ENCODE results near the gene ASPDH.
"Not testable (repeated sequence)": the region's sequence is repeated elsewhere in the genome, so short reads cannot be mapped to it uniquely, and the experiment has no call there.

Gene ASPDH

GRCh38 chr19:50528052-50528451, 14.3 kb upstream of the ASPDH start:
- peaks cover 25% of the 10 kb centered on the region for H3K9me3 ChIP-seq (ENCODE audit: control insufficient read depth, insufficient read depth, low read length)
- not testable (repeated sequence) for H3K27me3 ChIP-seq (ENCODE audit: control insufficient read depth, insufficient read depth, low read length); H3K27ac ChIP-seq (ENCODE audit: low read length); H3K4me3 ChIP-seq (ENCODE audit: low read length); H3K4me1 ChIP-seq (ENCODE audit: control insufficient read depth, insufficient read depth, low read length); H3K36me3 ChIP-seq (ENCODE audit: control insufficient read depth, insufficient read depth, low read length); DNase-seq (ENCODE audit: low read depth, low spot score)
- no CpG with 5 or more reads among the region's 3 CpGs for WGBS (ENCODE audit: insufficient coverage, insufficient read length)

GRCh38 chr19:50522881-50523280, 9.2 kb upstream of the ASPDH start:
- no peaks in the 10 kb centered on the region; the same call in 1 of the 2 replicates for H3K36me3 ChIP-seq (ENCODE audit: control insufficient read depth, insufficient read depth, low read length)
- H3K27ac ChIP-seq (ENCODE audit: low read length), result no peak overlapping the region
- H3K4me3 ChIP-seq (ENCODE audit: low read length), result no peak overlapping the region
- no peak for DNase-seq (ENCODE audit: low read depth, low spot score)
- no peaks in the 10 kb centered on the region for H3K4me1 ChIP-seq (ENCODE audit: control insufficient read depth, insufficient read depth, low read length)
- no peaks in the 10 kb centered on the region for H3K27me3 ChIP-seq (ENCODE audit: control insufficient read depth, insufficient read depth, low read length)
- H3K9me3 ChIP-seq (ENCODE audit: control insufficient read depth, insufficient read depth, low read length), result peaks cover 13% of the 10 kb centered on the region
- no CpG with 5 or more reads among the region's 10 CpGs for WGBS (ENCODE audit: insufficient coverage, insufficient read length)

- no peaks in the 10 kb centered on the region for H3K27me3 ChIP-seq (ENCODE audit: control insufficient read depth, insufficient read depth, low read length)
- DNase-seq (ENCODE audit: low read depth, low spot score), result no peak
- H3K36me3 ChIP-seq (ENCODE audit: control insufficient read depth, insufficient read depth, low read length), result no peaks in the 10 kb centered on the region; the same call in 1 of the 2 replicates
- H3K4me1 ChIP-seq (ENCODE audit: control insufficient read depth, insufficient read depth, low read length), result no peaks in the 10 kb centered on the region
- H3K4me3 ChIP-seq (ENCODE audit: low read length), result no peak overlapping the region
- peaks cover 13% of the 10 kb centered on the region for H3K9me3 ChIP-seq (ENCODE audit: control insufficient read depth, insufficient read depth, low read length)
- no CpG with 5 or more reads among the region's 17 CpGs for WGBS (ENCODE audit: insufficient coverage, insufficient read length)
- no peak overlapping the region for H3K27ac ChIP-seq (ENCODE audit: low read length)
These were observed 7.2 kb upstream of the ASPDH start for GRCh38 chr19:50520822-50521465.

GRCh38 chr19:50519006-50519575, 5.4 kb upstream of the ASPDH start:
- WGBS (ENCODE audit: insufficient coverage, insufficient read length), result no CpG with 5 or more reads among the region's 40 CpGs
- no peak for DNase-seq (ENCODE audit: low read depth, low spot score)

GRCh38 chr19:50518091-50519005, 4.6 kb upstream of the ASPDH start:
- no peaks in the 10 kb centered on the region for H3K4me1 ChIP-seq (ENCODE audit: control insufficient read depth, insufficient read depth, low read length)
- no peak overlapping the region for H3K27ac ChIP-seq (ENCODE audit: low read length)
- no peaks in the 10 kb centered on the region; the same call in 1 of the 2 replicates for H3K36me3 ChIP-seq (ENCODE audit: control insufficient read depth, insufficient read depth, low read length)
- WGBS (ENCODE audit: insufficient coverage, insufficient read length), result no CpG with 5 or more reads among the region's 87 CpGs
- peaks cover 15% of the 10 kb centered on the region for H3K9me3 ChIP-seq (ENCODE audit: control insufficient read depth, insufficient read depth, low read length)
- H3K4me3 ChIP-seq (ENCODE audit: low read length), result no peak overlapping the region
- no peak for DNase-seq (ENCODE audit: low read depth, low spot score)
- no peaks in the 10 kb centered on the region for H3K27me3 ChIP-seq (ENCODE audit: control insufficient read depth, insufficient read depth, low read length)

More at GRCh38 chr19:50519006-50519575, 5.4 kb upstream of the ASPDH start:
- H3K27me3 ChIP-seq (ENCODE audit: control insufficient read depth, insufficient read depth, low read length), result no peaks in the 10 kb centered on the region
- no peak overlapping the region for H3K4me3 ChIP-seq (ENCODE audit: low read length)
- H3K9me3 ChIP-seq (ENCODE audit: control insufficient read depth, insufficient read depth, low read length), result peaks cover 15% of the 10 kb centered on the region
- no peak overlapping the region for H3K27ac ChIP-seq (ENCODE audit: low read length)
- H3K36me3 ChIP-seq (ENCODE audit: control insufficient read depth, insufficient read depth, low read length), result no peaks in the 10 kb centered on the region; the same call in 1 of the 2 replicates
- H3K4me1 ChIP-seq (ENCODE audit: control insufficient read depth, insufficient read depth, low read length), result no peaks in the 10 kb centered on the region

GRCh38 chr19:50517704-50518075, 4.0 kb upstream of the ASPDH start:
- DNase-seq (ENCODE audit: low read depth, low spot score), result no peak

GRCh38 chr19:50516964-50517703, 3.4 kb upstream of the ASPDH start:
- no peak overlapping the region for H3K4me3 ChIP-seq (ENCODE audit: low read length)
- H3K36me3 ChIP-seq (ENCODE audit: control insufficient read depth, insufficient read depth, low read length), result no peaks in the 10 kb centered on the region; the same call in 1 of the 2 replicates
- no peak overlapping the region for H3K27ac ChIP-seq (ENCODE audit: low read length)
- H3K4me1 ChIP-seq (ENCODE audit: control insufficient read depth, insufficient read depth, low read length), result no peaks in the 10 kb centered on the region
- H3K27me3 ChIP-seq (ENCODE audit: control insufficient read depth, insufficient read depth, low read length), result no peaks in the 10 kb centered on the region
- WGBS (ENCODE audit: insufficient coverage, insufficient read length), result no CpG with 5 or more reads among the region's 53 CpGs
- no peak for DNase-seq (ENCODE audit: low read depth, low spot score)
- H3K9me3 ChIP-seq (ENCODE audit: control insufficient read depth, insufficient read depth, low read length), result peaks cover 12% of the 10 kb centered on the region

More at GRCh38 chr19:50517704-50518075, 4.0 kb upstream of the ASPDH start:
- Histone ChIP-seq H3K4me3 (ENCODE audit: low read length) (no peak overlapping the region; the same call in 1 of the 2 replicates), H3K36me3 (ENCODE audit: control insufficient read depth, insufficient read depth, low read length) (no peaks in the 10 kb centered on the region; the same call in 1 of the 2 replicates), H3K27ac (ENCODE audit: low read length) (no peak overlapping the region), H3K4me1 (ENCODE audit: control insufficient read depth, insufficient read depth, low read length) (no peaks in the 10 kb centered on the region), H3K9me3 (ENCODE audit: control insufficient read depth, insufficient read depth, low read length) (peaks cover 12% of the 10 kb centered on the region), H3K27me3 (ENCODE audit: control insufficient read depth, insufficient read depth, low read length) (no peaks in the 10 kb centered on the region)
- whole genome bisulfite sequencing (ENCODE audit: insufficient coverage, insufficient read length), result no CpG with 5 or more reads among the region's 37 CpGs

GRCh38 chr19:50516456-50516855, 2.7 kb upstream of the ASPDH start:
- H3K27me3 ChIP-seq (ENCODE audit: control insufficient read depth, insufficient read depth, low read length), result no peaks in the 10 kb centered on the region
- no CpG with 5 or more reads among the region's 12 CpGs for WGBS (ENCODE audit: insufficient coverage, insufficient read length)
- H3K9me3 ChIP-seq (ENCODE audit: control insufficient read depth, insufficient read depth, low read length), result peaks cover 12% of the 10 kb centered on the region
- H3K27ac ChIP-seq (ENCODE audit: low read length), result no peak overlapping the region
- H3K36me3 ChIP-seq (ENCODE audit: control insufficient read depth, insufficient read depth, low read length), result no peaks in the 10 kb centered on the region; the same call in 1 of the 2 replicates
- DNase-seq (ENCODE audit: low read depth, low spot score), result no peak
- no peak overlapping the region for H3K4me3 ChIP-seq (ENCODE audit: low read length)
- no peaks in the 10 kb centered on the region for H3K4me1 ChIP-seq (ENCODE audit: control insufficient read depth, insufficient read depth, low read length)

- WGBS (ENCODE audit: insufficient coverage, insufficient read length), result no CpG with 5 or more reads among the region's 11 CpGs
- Histone ChIP-seq H3K4me3 (ENCODE audit: low read length) (no peak overlapping the region), H3K36me3 (ENCODE audit: control insufficient read depth, insufficient read depth, low read length) (no peaks in the 10 kb centered on the region; the same call in 1 of the 2 replicates), H3K27ac (ENCODE audit: low read length) (no peak overlapping the region), H3K4me1 (ENCODE audit: control insufficient read depth, insufficient read depth, low read length) (no peaks in the 10 kb centered on the region), H3K9me3 (ENCODE audit: control insufficient read depth, insufficient read depth, low read length) (peaks cover 9% of the 10 kb centered on the region), H3K27me3 (ENCODE audit: control insufficient read depth, insufficient read depth, low read length) (no peaks in the 10 kb centered on the region)
- DNase-seq (ENCODE audit: low read depth, low spot score), result no peak
These were observed 1.5 kb upstream of the ASPDH start for GRCh38 chr19:50515168-50515561.
